GM23338 (cell line): ENCODE results near the gene SH3RF2. TPM values are rescaled to one million over a fixed set of nuclear protein-coding genes. Genes with fewer than 3 reads are reported as not detected.

ENCODE experiments used
- ATAC-seq: fragments of 200-7000 bp; cut with Tn5 transposase; 3 replicates; pipeline ENCODE4 v1.9.1; 2020
- DNase-seq: peaks from one replicate; pipeline ENCODE4 v3.0.0-alpha.2; 2015; ENCODE audit warnings: low spot score
- H2AFZ ChIP-seq: fragments of 200-600 bp; sonication (generic); 2 replicates; pipeline ENCODE4 v1.8.0; 2016; ENCODE audit warnings: antibody characterized with exemption, mild to moderate bottlenecking, moderate library complexity
- H3F3A ChIP-seq: fragments of 200-600 bp; sonication (generic); replicated peaks from 2 replicates; pipeline ENCODE4 v1.8.0; 2017; ENCODE audit warnings: antibody characterized with exemption, mixed run types, low read depth
- H3K27ac ChIP-seq: fragments of 200-600 bp; sonication (generic); 2 replicates; pipeline ENCODE4 v1.6.1; 2016; ENCODE audit warnings: low read depth
- H3K27me3 ChIP-seq: fragments of 200-600 bp; sonication (generic); 2 replicates; pipeline ENCODE4 v1.8.0; 2016; ENCODE audit warnings: mild to moderate bottlenecking, mixed run types, moderate library complexity; ENCODE audit not compliant: insufficient read depth
- H3K36me3 ChIP-seq: fragments of 200-600 bp; sonication (generic); 2 replicates; pipeline ENCODE4 v1.8.0; 2016; ENCODE audit warnings: mild to moderate bottlenecking; ENCODE audit not compliant: insufficient read depth
- H3K4me1 ChIP-seq: fragments of 200-600 bp; sonication (generic); 2 replicates; pipeline ENCODE4 v1.8.0; 2016; ENCODE audit warnings: mild to moderate bottlenecking, moderate library complexity; ENCODE audit not compliant: insufficient read depth
- H3K4me2 ChIP-seq: fragments of 200-600 bp; sonication (generic); 2 replicates; pipeline ENCODE4 v1.7.1; 2017; ENCODE audit warnings: mixed run types
- H3K4me3 ChIP-seq: fragments of 200-600 bp; sonication (generic); 2 replicates; pipeline ENCODE4 v1.6.1; 2016; ENCODE audit warnings: mixed run types
- H3K79me2 ChIP-seq: fragments of 200-600 bp; sonication (generic); replicated peaks from 2 replicates; pipeline ENCODE4 v1.8.0; 2017; ENCODE audit warnings: mild to moderate bottlenecking; ENCODE audit not compliant: insufficient read depth
- H3K9me2 ChIP-seq: fragments of 200-600 bp; sonication (generic); 2 replicates; pipeline ENCODE4 v1.8.0; 2017; ENCODE audit not compliant: insufficient read depth
- H4K20me1 ChIP-seq: fragments of 200-600 bp; sonication (generic); replicated peaks from 2 replicates; pipeline ENCODE4 v1.8.0; 2017; ENCODE audit warnings: mild to moderate bottlenecking; ENCODE audit not compliant: insufficient read depth
- H3K27ac Mint-ChIP-seq: 2 replicates; pipeline ENCODE4 v1.8.0; 2020; ENCODE audit warnings: inconsistent platforms, mild to moderate bottlenecking, moderate library complexity, mixed read lengths
- H3K27me3 Mint-ChIP-seq: 3 replicates; pipeline ENCODE4 v1.8.0; 2022; ENCODE audit warnings: low read depth, mild to moderate bottlenecking, moderate library complexity, mixed read lengths, inconsistent platforms; ENCODE audit not compliant: insufficient read depth, poor library complexity
- H3K36me3 Mint-ChIP-seq: 3 replicates; pipeline ENCODE4 v1.8.0; 2021; ENCODE audit warnings: low read depth, mild to moderate bottlenecking, inconsistent platforms, moderate library complexity, mixed read lengths
- H3K4me1 Mint-ChIP-seq: 3 replicates; pipeline ENCODE4 v1.8.0; 2020; ENCODE audit warnings: mild to moderate bottlenecking, inconsistent platforms, mixed read lengths
- H3K4me3 Mint-ChIP-seq: 3 replicates; pipeline ENCODE4 v1.8.0; 2021; ENCODE audit warnings: moderate library complexity, mild to moderate bottlenecking, inconsistent platforms, mixed read lengths
- H3K9me3 Mint-ChIP-seq: 3 replicates; pipeline ENCODE4 v1.8.0; 2020; ENCODE audit warnings: moderate library complexity, mild to moderate bottlenecking, inconsistent platforms, mixed read lengths
- CREB1 ChIP-seq: fragments of 250-450 bp; sonication (Bioruptor Pico); IDR thresholded peaks from 2 replicates; pipeline ENCODE4 v1.5.0; 2020; ENCODE audit warnings: low read depth, mild to moderate bottlenecking, moderate library complexity
- ETS1 ChIP-seq: IDR thresholded peaks from 2 replicates; pipeline ENCODE4 v1.6.1; 2016; ENCODE audit warnings: antibody characterized with exemption
- EZH2 ChIP-seq: fragments of 200-600 bp; sonication (generic); IDR thresholded peaks from one replicate; pipeline ENCODE4 v1.8.0; 2017; ENCODE audit warnings: antibody characterized with exemption, mild to moderate bottlenecking, low read depth; ENCODE audit not compliant: unreplicated experiment
- EZH2phosphoT487 ChIP-seq: fragments of 200-600 bp; sonication (generic); IDR thresholded peaks from one replicate; pipeline ENCODE4 v1.8.1; 2018; ENCODE audit warnings: antibody characterized with exemption; ENCODE audit not compliant: unreplicated experiment
- STAT1 ChIP-seq: IDR thresholded peaks from one replicate; pipeline ENCODE4 v1.6.1; 2016; ENCODE audit warnings: antibody characterized with exemption; ENCODE audit not compliant: unreplicated experiment
- ZNF331 ChIP-seq: fragments of 250-450 bp; sonication (Bioruptor Pico); IDR thresholded peaks from 2 replicates; pipeline ENCODE4 v1.5.0; 2020; ENCODE audit warnings: low read depth, mild to moderate bottlenecking, moderate library complexity
- ZNF462 ChIP-seq: fragments of 250-450 bp; sonication (Bioruptor Pico); IDR thresholded peaks from 2 replicates; pipeline ENCODE4 v1.5.0; 2020; ENCODE audit warnings: mild to moderate bottlenecking, moderate library complexity
- polyA plus RNA-seq: library from polyadenylated mRNA; unstranded; fragments of >200 nt; fragmentation: Nextera tagmentation; extraction: Ambion mirVana; gene quantifications from 2 replicates; pipeline ENCODE4 v1.2.1, GENCODE V29; 2016
- total RNA-seq: library from RNA; depleted of rRNA; stranded (reverse); fragments of >200 nt; shearing (Covaris generic); gene quantifications from 2 replicates; pipeline ENCODE4 v1.2.3, GENCODE V29; 2014

Gene SH3RF2
- total and polyA plus RNA-seq, 2 experiments from 2014 or later = 1.7 to 2.4 TPM

- Histone ChIP-seq H3K4me1 (0 out of 2 replicates have a peak, but pooled peaks cover 6% of the 10 kb centered on the region), H4K20me1 (no peaks in the 10 kb centered on the region), H3F3A (no peaks in the 10 kb centered on the region), H3K36me3 (no peaks in the 10 kb centered on the region), H2AFZ (no peak overlapping the region), H3K4me2 (no peak overlapping the region), H3K27me3 (no peaks in the 10 kb centered on the region), H3K9me2 (no peaks in the 10 kb centered on the region), H3K4me3 (no peak overlapping the region), H3K27ac (no peak overlapping the region), H3K79me2 (no peaks in the 10 kb centered on the region)
- Mint-ChIP-seq H3K27ac (no peak overlapping the region), H3K27me3 (peaks cover 3% of the 10 kb centered on the region), H3K36me3 (no peaks in the 10 kb centered on the region), H3K9me3 (no peaks in the 10 kb centered on the region), H3K4me1 (peaks cover 20% of the 10 kb centered on the region), H3K4me3 (no peak overlapping the region)
- no peak for DNase-seq
- no peak for ATAC-seq
- TF ChIP-seq ETS1 (no peak), STAT1 (no peak), EZH2 (no peak), EZH2phosphoT487 (no peak), ZNF331 (CRISPR knock-in tag) (no peak)
Measured at GRCh38 chr5:145948047-145948446, 11.7 kb downstream of the SH3RF2 start.

DNA sequence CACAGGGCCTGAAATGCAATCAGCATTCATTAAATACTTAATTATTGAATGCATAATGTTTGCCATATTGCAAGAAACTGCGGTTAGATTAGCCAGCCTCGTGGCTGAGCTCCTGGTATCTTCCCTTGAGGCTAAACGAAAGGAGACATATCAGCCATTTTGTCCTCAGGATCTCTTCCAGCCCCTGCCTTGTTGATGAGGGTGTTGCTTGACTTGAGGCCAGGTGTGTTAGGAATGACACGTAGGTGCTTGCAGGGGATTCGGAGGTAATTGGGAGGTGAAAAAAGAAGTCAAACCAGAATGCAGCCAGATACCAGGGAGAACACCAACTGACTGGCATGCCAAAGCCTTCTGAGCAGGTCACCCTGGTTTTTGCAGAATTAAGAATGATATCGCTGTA is 12.5 kb downstream of the SH3RF2 start:
- no peaks in the 10 kb centered on the region for H3K9me2 ChIP-seq
- peaks cover 20% of the 10 kb centered on the region for H3K4me1 Mint-ChIP-seq
- peaks cover 3% of the 10 kb centered on the region for H3K27me3 Mint-ChIP-seq
- no peak overlapping the region for H3K4me3 ChIP-seq
- no peaks in the 10 kb centered on the region for H3K36me3 ChIP-seq
- H3K27ac ChIP-seq = no peak overlapping the region
- H3K36me3 Mint-ChIP-seq = no peaks in the 10 kb centered on the region
- no peaks in the 10 kb centered on the region for H3K27me3 ChIP-seq
- no peak for TF ChIP-seq ETS1
- TF ChIP-seq CREB1 = no peak
- no peak overlapping the region for H3K27ac Mint-ChIP-seq
- 0 out of 2 replicates have a peak overlapping the region, but pooled peaks have one; percentile 15 for H2AFZ ChIP-seq
- ATAC-seq (peak; percentile 27; the same call in 1 of the 3 replicates), DNase-seq (no peak)
- no peak overlapping the region for H3K4me3 Mint-ChIP-seq
- H3K9me3 Mint-ChIP-seq = no peaks in the 10 kb centered on the region
- no peaks in the 10 kb centered on the region for H4K20me1 ChIP-seq
- no peaks in the 10 kb centered on the region for H3F3A ChIP-seq
- H3K79me2 ChIP-seq = no peaks in the 10 kb centered on the region
- H3K4me1 ChIP-seq = 0 out of 2 replicates have a peak, but pooled peaks cover 6% of the 10 kb centered on the region
- no peak overlapping the region for H3K4me2 ChIP-seq

DNA sequence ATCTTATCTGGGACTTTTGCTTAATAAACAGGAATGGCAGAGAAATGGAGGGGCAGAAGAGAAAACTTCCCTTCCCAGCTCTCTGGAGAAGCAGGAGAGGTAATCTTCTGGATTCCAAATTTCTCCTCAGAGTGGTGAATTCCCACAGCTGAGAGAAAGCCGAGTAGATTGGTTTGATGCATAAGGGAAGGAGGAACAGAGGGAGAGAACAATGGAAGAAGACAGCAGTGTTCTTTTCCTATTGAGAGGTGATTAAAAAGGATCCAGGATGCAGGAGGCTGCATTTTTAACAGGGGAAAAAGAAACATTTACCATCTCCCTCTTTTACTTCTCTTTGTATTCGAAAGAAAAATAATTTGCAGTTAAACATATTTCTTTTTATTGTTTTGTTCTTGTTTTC is 13.1 kb downstream of the SH3RF2 start:
- no peaks in the 10 kb centered on the region for H3K9me3 Mint-ChIP-seq
- Histone ChIP-seq H3K79me2 (no peaks in the 10 kb centered on the region), H3K27me3 (no peaks in the 10 kb centered on the region), H3K4me2 (no peak overlapping the region), H3K9me2 (no peaks in the 10 kb centered on the region), H3K4me3 (no peak overlapping the region), H4K20me1 (no peaks in the 10 kb centered on the region), H3F3A (no peaks in the 10 kb centered on the region), H3K4me1 (0 out of 2 replicates have a peak, but pooled peaks cover 6% of the 10 kb centered on the region), H3K36me3 (no peaks in the 10 kb centered on the region), H2AFZ (0 out of 2 replicates have a peak overlapping the region, but pooled peaks have one; percentile 15), H3K27ac (no peak overlapping the region)
- H3K27ac Mint-ChIP-seq = no peak overlapping the region; the same call in 1 of the 2 replicates
- no peak for DNase-seq
- peaks cover 3% of the 10 kb centered on the region for H3K27me3 Mint-ChIP-seq
- peak; percentile 79 for ATAC-seq
- H3K4me3 Mint-ChIP-seq = no peak overlapping the region
- H3K4me1 Mint-ChIP-seq = peaks cover 20% of the 10 kb centered on the region
- TF ChIP-seq ZNF462 (CRISPR knock-in tag) (0 out of 2 replicates have a peak, but pooled peaks have one; percentile 27), CREB1 (no peak)
- H3K36me3 Mint-ChIP-seq = no peaks in the 10 kb centered on the region
